DND-41 (cell line): ENCODE data around the gene OSBPL1A.

Source experiments
- ATAC-seq: fragments of 200-7000 bp; cut with Tn5 transposase; 3 replicates; pipeline ENCODE4 v1.9.1; 2021; ENCODE audit warnings: low read depth; ENCODE audit not compliant: insufficient read depth
- DNase-seq: peaks from one replicate; pipeline ENCODE4 v3.0.0-alpha.2; 2020
- H2AFZ ChIP-seq: 2 replicates; pipeline ENCODE4 v1.6.0; 2012; ENCODE audit warnings: low read depth, low read length
- H3K27ac ChIP-seq: 2 replicates; pipeline ENCODE4 v1.5.1; 2012; ENCODE audit warnings: low read length, inconsistent platforms
- H3K27me3 ChIP-seq: fragments of 200-600 bp; sonication (generic); 2 replicates; pipeline ENCODE4 v1.6.0; 2012; ENCODE audit warnings: low read length, mild to moderate bottlenecking, inconsistent platforms; ENCODE audit not compliant: insufficient read depth, poor library complexity
- H3K36me3 ChIP-seq: 2 replicates; pipeline ENCODE4 v1.5.1; 2012; ENCODE audit warnings: low read length, inconsistent platforms; ENCODE audit not compliant: insufficient read depth
- H3K4me1 ChIP-seq: 2 replicates; pipeline ENCODE4 v1.5.1; 2012; ENCODE audit warnings: mild to moderate bottlenecking, low read length; ENCODE audit not compliant: insufficient read depth
- H3K4me2 ChIP-seq: 2 replicates; pipeline ENCODE4 v1.6.0; 2012; ENCODE audit warnings: mild to moderate bottlenecking, moderate library complexity, low read length, inconsistent platforms; ENCODE audit not compliant: insufficient read depth
- H3K4me3 ChIP-seq, 2 experiments: fragments of 200-600 bp in 1 of 2; shearing (Covaris generic) in 1 of 2; 2 replicates each; pipeline ENCODE4 v1.5.1; 2012 to 2016; ENCODE audit warnings: inconsistent platforms in 2 of 2, low read length in 2 of 2, mild to moderate bottlenecking in 2 of 2, low read depth in 1 of 2, moderate library complexity in 1 of 2
- H3K79me2 ChIP-seq: 2 replicates; pipeline ENCODE4 v1.6.0; 2012; ENCODE audit warnings: low read length, inconsistent platforms; ENCODE audit not compliant: insufficient read depth
- H3K9ac ChIP-seq: 2 replicates; pipeline ENCODE4 v1.6.0; 2012; ENCODE audit warnings: low read depth, mild to moderate bottlenecking, inconsistent platforms, low read length, moderate library complexity
- H3K9me3 ChIP-seq: 2 replicates; pipeline ENCODE4 v1.5.1; 2012; ENCODE audit warnings: low read length, moderate library complexity, mild to moderate bottlenecking, inconsistent platforms; ENCODE audit not compliant: insufficient read depth, severe bottlenecking
- H4K20me1 ChIP-seq: 2 replicates; pipeline ENCODE4 v1.6.0; 2012; ENCODE audit warnings: low read length; ENCODE audit not compliant: insufficient read depth
- CTCF ChIP-seq: IDR thresholded peaks from 2 replicates; pipeline ENCODE4 v1.5.1; 2012; ENCODE audit warnings: borderline replicate concordance, low read length, moderate library complexity, mild to moderate bottlenecking; ENCODE audit not compliant: poor library complexity, severe bottlenecking; ENCODE audit errors: extremely low read depth
- EZH2 ChIP-seq: IDR thresholded peaks from 3 replicates; pipeline ENCODE4 v1.6.1; 2012; ENCODE audit warnings: borderline replicate concordance, low read depth, mild to moderate bottlenecking, moderate library complexity, low read length, inconsistent platforms; ENCODE audit not compliant: severe bottlenecking

Gene OSBPL1A

GRCh38 chr18:24239341-24239740 lies 158.3 kb downstream of the OSBPL1A start:
- Histone ChIP-seq H3K27me3 (peaks cover 7% of the 10 kb centered on the region), H3K9me3 (no peaks in the 10 kb centered on the region), H3K36me3 (no peaks in the 10 kb centered on the region), H3K4me2 (no peak overlapping the region), H3K4me3 (no peak overlapping the region), H2AFZ (no peak overlapping the region), H3K9ac (no peak overlapping the region), H3K79me2 (no peaks in the 10 kb centered on the region), H4K20me1 (no peaks in the 10 kb centered on the region), H3K4me1 (no peaks in the 10 kb centered on the region), H3K27ac (no peak overlapping the region)
- TF ChIP-seq CTCF (no peak), EZH2 (no peak)
- DNase-seq (no peak), ATAC-seq (no peak)

GRCh38 chr18:24238387-24238786 lies 159.2 kb downstream of the OSBPL1A start:
- Histone ChIP-seq H4K20me1 (no peaks in the 10 kb centered on the region), H3K4me3 (no peak overlapping the region), H3K36me3 (no peaks in the 10 kb centered on the region), H3K4me2 (no peak overlapping the region), H3K4me1 (no peaks in the 10 kb centered on the region), H2AFZ (no peak overlapping the region), H3K9ac (no peak overlapping the region), H3K9me3 (no peaks in the 10 kb centered on the region), H3K27ac (no peak overlapping the region), H3K79me2 (no peaks in the 10 kb centered on the region), H3K27me3 (peaks cover 7% of the 10 kb centered on the region)
- DNase-seq (no peak), ATAC-seq (no peak)
- no peak for TF ChIP-seq CTCF
- TF ChIP-seq EZH2 = no peak

GRCh38 chr18:24234850-24235418 lies 162.7 kb downstream of the OSBPL1A start:
- no peaks in the 10 kb centered on the region for H3K9me3 ChIP-seq
- no peaks in the 10 kb centered on the region for H4K20me1 ChIP-seq
- H3K9ac ChIP-seq = no peak overlapping the region
- DNase-seq (no peak), ATAC-seq (no peak)
- no peak overlapping the region for H3K4me2 ChIP-seq
- H3K27me3 ChIP-seq = peaks cover 7% of the 10 kb centered on the region
- no peak overlapping the region for H3K4me3 ChIP-seq
- no peak for TF ChIP-seq EZH2
- TF ChIP-seq CTCF = no peak
- no peak overlapping the region for H2AFZ ChIP-seq
- H3K27ac ChIP-seq = no peak overlapping the region
- no peaks in the 10 kb centered on the region for H3K36me3 ChIP-seq
- no peaks in the 10 kb centered on the region for H3K4me1 ChIP-seq
- H3K79me2 ChIP-seq = no peaks in the 10 kb centered on the region

- Histone ChIP-seq H2AFZ (no peak overlapping the region), H3K4me3 (no peak overlapping the region), H3K27ac (no peak overlapping the region), H3K36me3 (no peaks in the 10 kb centered on the region), H3K4me1 (no peaks in the 10 kb centered on the region), H3K9ac (no peak overlapping the region), H4K20me1 (no peaks in the 10 kb centered on the region), H3K79me2 (no peaks in the 10 kb centered on the region), H3K4me2 (no peak overlapping the region), H3K27me3 (peaks cover 7% of the 10 kb centered on the region), H3K9me3 (no peaks in the 10 kb centered on the region)
- TF ChIP-seq CTCF (no peak), EZH2 (no peak)
- DNase-seq = no peak
- no peak for ATAC-seq
Measured at GRCh38 chr18:24234330-24234729, 163.3 kb downstream of the OSBPL1A start.
